Fibroblast of skin of left quadriceps (primary cell): ENCODE data around the gene SDCCAG8.

Experiments
- DNase-seq, 2 experiments: peaks; one replicate each; pipeline ENCODE4 v3.0.0-alpha.2; 2013; ENCODE audit warnings: low read depth in 2 of 2

Gene SDCCAG8

GRCh38 chr1:243547891-243548290 lies 292.1 kb downstream of the SDCCAG8 start:
- no peak for DNase-seq

DNA sequence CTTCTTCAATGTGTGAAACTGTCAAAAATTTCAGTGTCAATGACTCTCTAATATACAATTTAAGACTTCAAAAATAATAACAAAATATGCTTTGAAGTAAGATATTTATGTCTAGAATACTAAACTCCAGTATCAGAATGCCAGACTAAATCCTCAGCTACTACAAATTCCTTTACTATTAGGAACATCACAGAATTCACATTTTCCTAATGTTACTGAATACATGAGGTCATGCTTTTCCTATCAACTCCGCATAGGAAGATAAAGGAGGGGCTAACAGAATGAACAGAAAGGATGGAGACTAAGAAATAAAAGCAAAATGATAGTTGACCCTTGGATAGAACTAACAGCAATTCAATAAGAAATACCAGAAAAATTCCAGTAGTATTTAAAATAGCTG lies 292.7 kb downstream of the SDCCAG8 start:
- DNase-seq: no peak

DNA sequence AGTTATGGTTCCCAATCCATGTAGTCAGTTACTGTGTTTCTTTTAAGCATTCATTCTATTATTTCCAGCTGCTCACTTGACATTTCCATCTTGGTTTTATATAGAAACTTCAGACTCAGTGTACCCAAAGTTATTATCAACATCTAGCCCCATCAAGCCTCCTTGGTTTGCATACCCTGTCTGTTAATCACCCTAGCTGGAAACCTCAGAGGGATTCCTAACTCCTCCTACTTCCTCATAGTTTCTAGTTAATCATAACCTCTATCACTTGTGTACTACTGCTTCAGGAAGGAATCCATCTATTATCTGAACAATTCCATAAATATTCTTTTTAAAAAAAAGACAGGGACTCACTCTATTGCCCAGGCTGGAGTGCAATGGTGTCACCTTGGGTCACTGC lies 293.3 kb downstream of the SDCCAG8 start:
- peak in 1 of 2 experiments; percentile 42 for DNase-seq
